Breast epithelium (tissue), 3 donors: Measurements from ENCODE around the gene RAPGEF1.

Source experiments
- POLR2A ChIP-seq: fragments of 450-650 bp; IDR thresholded peaks from one replicate; pipeline ENCODE4 v1.6.1; 2016; ENCODE audit warnings: antibody characterized with exemption, mild to moderate bottlenecking, moderate library complexity
- TF ChIP-seq, protein P1 (sequence below), 3 donors: fragments of 450-650 bp; IDR thresholded peaks; one replicate each; pipeline ENCODE4 v1.5.1; 2016 to 2017; ENCODE audit warnings: antibody characterized with exemption in 3 of 3, mild to moderate bottlenecking in 3 of 3, moderate library complexity in 3 of 3

DNA sequence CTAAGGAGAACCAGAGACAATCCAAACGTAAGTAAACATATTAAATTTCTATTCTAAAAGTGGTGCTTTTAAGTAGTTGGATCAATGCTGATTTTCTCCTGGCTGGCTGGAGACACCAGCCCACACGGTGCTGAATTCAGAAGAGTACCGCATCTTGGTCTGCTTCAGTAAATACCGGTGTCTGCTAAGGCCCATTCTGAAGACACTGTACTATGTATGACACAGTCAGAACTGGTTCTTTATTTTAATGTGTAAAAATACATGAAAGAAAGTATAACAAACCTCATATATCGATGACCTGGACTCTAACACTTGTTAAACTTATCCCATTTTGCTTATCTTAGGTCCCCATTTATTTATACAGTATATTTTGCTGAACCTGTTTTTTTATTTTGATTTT lies 32.8 kb downstream of the RAPGEF1 start:
- TF ChIP-seq, protein P1, sequence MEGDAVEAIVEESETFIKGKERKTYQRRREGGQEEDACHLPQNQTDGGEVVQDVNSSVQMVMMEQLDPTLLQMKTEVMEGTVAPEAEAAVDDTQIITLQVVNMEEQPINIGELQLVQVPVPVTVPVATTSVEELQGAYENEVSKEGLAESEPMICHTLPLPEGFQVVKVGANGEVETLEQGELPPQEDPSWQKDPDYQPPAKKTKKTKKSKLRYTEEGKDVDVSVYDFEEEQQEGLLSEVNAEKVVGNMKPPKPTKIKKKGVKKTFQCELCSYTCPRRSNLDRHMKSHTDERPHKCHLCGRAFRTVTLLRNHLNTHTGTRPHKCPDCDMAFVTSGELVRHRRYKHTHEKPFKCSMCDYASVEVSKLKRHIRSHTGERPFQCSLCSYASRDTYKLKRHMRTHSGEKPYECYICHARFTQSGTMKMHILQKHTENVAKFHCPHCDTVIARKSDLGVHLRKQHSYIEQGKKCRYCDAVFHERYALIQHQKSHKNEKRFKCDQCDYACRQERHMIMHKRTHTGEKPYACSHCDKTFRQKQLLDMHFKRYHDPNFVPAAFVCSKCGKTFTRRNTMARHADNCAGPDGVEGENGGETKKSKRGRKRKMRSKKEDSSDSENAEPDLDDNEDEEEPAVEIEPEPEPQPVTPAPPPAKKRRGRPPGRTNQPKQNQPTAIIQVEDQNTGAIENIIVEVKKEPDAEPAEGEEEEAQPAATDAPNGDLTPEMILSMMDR (IDR thresholded peaks at IDR 0.05): no peak
- TF ChIP-seq POLR2A: no peak
